Measurements from ENCODE around the gene PIP4K2C. TPM values are rescaled to one million over a fixed set of nuclear protein-coding genes. Genes with fewer than 3 reads are reported as not detected.

The PIP4K2C gene
- polyA plus RNA-seq, 1 experiment: 30.1 TPM

GRCh38 chr12:57591782-57592325 is 862 bp downstream of the PIP4K2C start:
- no peak for DNase-seq (ENCODE audit: low read depth)
- ChIA-PET CTCF (interaction anchor here (1.0 to 4.8 kb wide), 7 partner anchors 8 to 145 kb away, joined by 3 to 35 read pairs (median 6); partner anchors contain the start of genes B4GALNT1 and GLI1), POLR2A (interaction anchor here (0.8 kb wide), 1 partner anchor 12 kb away, joined by 5 read pairs; no protein-coding TSS in a partner anchor)
- Histone ChIP-seq H3K36me3 (ENCODE audit: control insufficient read depth, insufficient read depth, low read length) (peaks cover 3% of the 10 kb centered on the region; the same call in 1 of the 2 replicates), H3K27me3 (ENCODE audit: control insufficient read depth, insufficient read depth, low read length) (no peaks in the 10 kb centered on the region; the same call in 1 of the 2 replicates), H3K4me3 (ENCODE audit: low read depth, low read length) (peak overlapping the region; percentile 94)
- no peak for TF ChIP-seq CTCF (IDR thresholded peaks at IDR 0.05; ENCODE audit: insufficient read depth, low read depth, low read length)

DNA sequence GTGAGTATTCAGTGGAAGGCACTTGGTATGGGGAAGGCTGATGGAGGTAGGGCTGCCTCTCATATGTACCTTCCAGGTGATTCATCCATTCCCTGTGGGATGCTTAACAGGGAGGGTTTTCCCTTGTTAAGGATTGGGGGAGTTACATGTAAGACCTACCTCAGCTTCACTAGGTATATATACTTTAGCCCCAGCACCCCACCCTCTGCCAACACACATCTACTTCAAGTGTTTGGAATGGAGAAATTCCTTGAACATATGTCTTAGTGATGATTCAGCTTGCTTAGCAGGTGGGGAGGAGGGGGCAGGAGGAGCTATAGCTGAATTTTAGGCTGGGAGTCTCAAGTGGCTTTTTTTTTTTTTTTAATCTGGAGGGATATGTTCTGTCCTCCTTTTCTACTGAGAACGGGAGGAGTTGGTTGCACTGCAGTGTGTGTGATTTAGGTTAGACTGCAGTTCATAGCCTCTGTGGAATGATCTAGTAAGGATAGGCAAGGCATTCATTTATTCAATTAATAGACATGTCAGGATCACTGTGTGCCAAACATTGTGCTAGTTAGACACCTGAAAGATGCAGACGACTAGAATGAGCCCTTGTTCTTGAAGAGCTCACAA is 1.7 kb downstream of the PIP4K2C start:
- peaks cover 3% of the 10 kb centered on the region; the same call in 1 of the 2 replicates for H3K36me3 ChIP-seq (ENCODE audit: control insufficient read depth, insufficient read depth, low read length)
- H3K4me3 ChIP-seq (ENCODE audit: low read depth, low read length): no peak overlapping the region
- H3K27me3 ChIP-seq (ENCODE audit: control insufficient read depth, insufficient read depth, low read length): no peaks in the 10 kb centered on the region
- ChIA-PET CTCF (interaction anchor here (0.6 to 4.8 kb wide), 4 partner anchors 9 to 148 kb away, joined by 3 to 35 read pairs (median 18); no protein-coding TSS in a partner anchor), POLR2A (interaction anchor here (0.8 kb wide), 1 partner anchor 11 kb away, joined by 5 read pairs; no protein-coding TSS in a partner anchor)
- TF ChIP-seq CTCF (IDR thresholded peaks at IDR 0.05; ENCODE audit: insufficient read depth, low read depth, low read length): no peak
- DNase-seq (ENCODE audit: low read depth): no peak

GRCh38 chr12:57593187-57593586 is 2.2 kb downstream of the PIP4K2C start:
- CTCF ChIA-PET: interaction anchor here (0.6 to 4.8 kb wide), 4 partner anchors 10 to 147 kb away, joined by 3 to 35 read pairs (median 18); no protein-coding TSS in a partner anchor
- peaks cover 3% of the 10 kb centered on the region; the same call in 1 of the 2 replicates for H3K36me3 ChIP-seq (ENCODE audit: control insufficient read depth, insufficient read depth, low read length)
- TF ChIP-seq CTCF (IDR thresholded peaks at IDR 0.05; ENCODE audit: insufficient read depth, low read depth, low read length): no peak

DNA sequence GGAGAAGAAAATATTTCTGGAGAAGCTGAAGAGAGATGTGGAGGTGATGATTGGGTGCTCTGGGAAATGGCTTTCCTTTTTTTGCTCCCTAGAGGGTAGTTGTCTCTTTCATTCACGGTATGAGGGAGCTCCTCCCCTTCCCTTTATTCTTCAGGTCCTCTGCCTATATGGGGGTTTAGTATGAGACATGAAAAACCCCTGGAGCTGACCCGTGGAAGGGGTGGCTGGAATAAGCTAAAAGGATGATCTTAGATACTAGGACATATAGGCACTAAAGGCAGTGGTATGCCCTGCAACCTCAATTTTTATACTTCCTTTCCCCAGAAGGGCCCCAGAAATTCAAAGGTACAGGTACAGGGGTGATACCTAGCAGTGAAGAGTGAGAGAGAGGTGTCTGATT is 9.4 kb downstream of the PIP4K2C start:
- peaks cover 4% of the 10 kb centered on the region for H3K36me3 ChIP-seq (ENCODE audit: control insufficient read depth, insufficient read depth, low read length)
- ChIA-PET POLR2A (no interaction called here), CTCF (interaction anchor here (1.1 to 2.6 kb wide), 4 partner anchors 14 to 32 kb away, joined by 5 to 17 read pairs (median 8); partner anchors contain the start of gene B4GALNT1)
- H3K4me3 ChIP-seq (ENCODE audit: low read depth, low read length): no peak overlapping the region
- no peak for DNase-seq (ENCODE audit: low read depth)
- no peak for TF ChIP-seq CTCF (IDR thresholded peaks at IDR 0.05; ENCODE audit: insufficient read depth, low read depth, low read length)
- no peaks in the 10 kb centered on the region for H3K27me3 ChIP-seq (ENCODE audit: control insufficient read depth, insufficient read depth, low read length)

More at GRCh38 chr12:57593187-57593586, 2.2 kb downstream of the PIP4K2C start:
- DNase-seq (ENCODE audit: low read depth): no peak
- POLR2A ChIA-PET: no interaction called here
- Histone ChIP-seq H3K4me3 (ENCODE audit: low read depth, low read length) (no peak overlapping the region), H3K27me3 (ENCODE audit: control insufficient read depth, insufficient read depth, low read length) (no peaks in the 10 kb centered on the region)

GRCh38 chr12:57602544-57602943 is 11.6 kb downstream of the PIP4K2C start:
- no peak for DNase-seq (ENCODE audit: low read depth)
- ChIA-PET POLR2A (interaction anchor here (0.6 kb wide), 1 partner anchor 11 kb away, joined by 5 read pairs; the partner anchor contains the start of gene PIP4K2C), CTCF (no interaction called here)
- Histone ChIP-seq H3K36me3 (ENCODE audit: control insufficient read depth, insufficient read depth, low read length) (peaks cover 6% of the 10 kb centered on the region), H3K27me3 (ENCODE audit: control insufficient read depth, insufficient read depth, low read length) (no peaks in the 10 kb centered on the region), H3K4me3 (ENCODE audit: low read depth, low read length) (no peak overlapping the region)
- no peak for TF ChIP-seq CTCF (IDR thresholded peaks at IDR 0.05; ENCODE audit: insufficient read depth, low read depth, low read length)

Data from BJ (cell line).